Kidney (tissue), 14 donors: Measurements from ENCODE around the gene CTCFL. TPM values are rescaled to one million over a fixed set of nuclear protein-coding genes. Genes with fewer than 3 reads are reported as not detected.

ENCODE experiments used
- DNase-seq, 5 donors: peaks; one replicate each; pipeline ENCODE4 v3.0.0-alpha.2; 2013 to 2020
- FAIRE-seq: peaks from 2 replicates; lab custom pipeline; 2012; peaks lifted over from hg19 to GRCh38; lab: Jason Lieb, UNC
- H3K27ac ChIP-seq, 2 donors: one replicate each; pipeline ENCODE4 v1.7.0; 2013; ENCODE audit warnings: low read depth in 2 of 2, low read length in 2 of 2, inconsistent platforms in 1 of 2
- H3K27me3 ChIP-seq: one replicate; pipeline ENCODE4 v1.7.1; 2013; ENCODE audit warnings: low read length, inconsistent platforms; ENCODE audit not compliant: control insufficient read depth, insufficient read depth
- H3K36me3 ChIP-seq, 3 donors: one replicate each; pipeline versions ENCODE4 v1.7.0 to v1.7.1; 2013; ENCODE audit warnings: low read length in 3 of 3, control low read depth in 1 of 3, inconsistent platforms in 1 of 3; ENCODE audit not compliant: insufficient read depth in 3 of 3, control insufficient read depth in 2 of 3
- H3K4me1 ChIP-seq, 3 donors: one replicate each; pipeline versions ENCODE4 v1.7.0 to v1.7.1; 2013; ENCODE audit warnings: low read length in 3 of 3, inconsistent platforms in 1 of 3, low read depth in 1 of 3; ENCODE audit not compliant: control insufficient read depth in 2 of 3, insufficient read depth in 2 of 3
- H3K4me3 ChIP-seq, 3 donors: one replicate each; pipeline versions ENCODE4 v1.7.0 to v1.8.1; 2013; ENCODE audit warnings: low read length in 3 of 3, control low read depth in 1 of 3, inconsistent platforms in 1 of 3
- H3K9ac ChIP-seq, 3 donors: one replicate each; pipeline versions ENCODE4 v1.7.0 to v1.7.1; 2013; ENCODE audit warnings: low read length in 3 of 3, control low read depth in 1 of 3, inconsistent platforms in 1 of 3
- H3K9me3 ChIP-seq, 3 donors: one replicate each; pipeline versions ENCODE4 v1.7.0 to v1.7.1; 2013; ENCODE audit warnings: low read length in 3 of 3, control low read depth in 1 of 3, inconsistent platforms in 1 of 3; ENCODE audit not compliant: control insufficient read depth in 2 of 3, insufficient read depth in 1 of 3
- intact Hi-C: fragments of 100-400 bp; cut with DNase I; formaldehyde crosslinking; loops from one replicate; pipeline ENCODE4 v1.11.1; 2022
- polyA plus RNA-seq: library from polyadenylated mRNA; stranded (reverse); fragments of 350-450 nt; fragmentation: Illumina TruSeq; extraction: RNeasy Lipid Tissue Mini Kit (QIAGEN cat#74804); gene quantifications from one replicate; pipeline ENCODE4 v1.2.3, GENCODE V29; 2014; ENCODE audit warnings: low read depth, low replicate concordance; ENCODE audit not compliant: insufficient read depth
- total RNA-seq: library from RNA; stranded (reverse); fragmentation: NEBNext Ultra II Directional; extraction: Animal tissue kit (Norgen Biotek cat#: 25700); gene quantifications from one replicate; pipeline ENCODE4 v1.2.1, GENCODE V29; 2021
- TF ChIP-seq, protein P1 (sequence below): IDR thresholded peaks from 3 replicates; pipeline ENCODE4 v1.5.1; 2012; ENCODE audit warnings: mild to moderate bottlenecking, moderate library complexity, borderline replicate concordance; ENCODE audit not compliant: insufficient read depth; ENCODE audit errors: extremely low read depth
- donor health status: control.
- donor health status: control.
- donor health status: control.
- donor health status: control.
- donor health status: control.
- donor health status: DM: yes; HTN: yes; CAD: no.
- donor health status: Normal renal cell carcinoma (clear cell type).

CTCFL gene
- total and polyA plus RNA-seq, 2 donors from 2014 or later = not detected

DNA sequence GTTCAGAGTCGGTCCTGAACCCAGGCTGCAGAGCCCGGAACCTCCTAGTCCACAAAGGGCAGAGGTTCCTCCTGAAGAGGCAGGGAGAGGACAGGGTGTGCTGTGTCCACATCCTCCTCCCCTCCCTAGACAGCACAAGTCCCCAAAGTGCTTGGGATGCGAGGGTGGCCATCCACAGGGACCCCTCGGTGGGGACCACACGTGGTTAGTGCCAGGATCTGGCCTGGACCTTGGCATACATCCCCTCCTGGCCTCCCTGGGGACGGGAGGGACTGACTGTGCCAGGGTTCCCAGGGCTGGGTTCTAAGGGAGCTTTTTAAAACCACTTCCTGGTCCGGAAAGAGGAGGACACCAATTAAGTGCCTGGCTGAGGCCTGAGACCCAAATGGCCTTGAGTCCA is 63.2 kb downstream of the CTCFL start:
- intact Hi-C loops = no loop called here
- no peak for DNase-seq
- TF ChIP-seq, protein P1, sequence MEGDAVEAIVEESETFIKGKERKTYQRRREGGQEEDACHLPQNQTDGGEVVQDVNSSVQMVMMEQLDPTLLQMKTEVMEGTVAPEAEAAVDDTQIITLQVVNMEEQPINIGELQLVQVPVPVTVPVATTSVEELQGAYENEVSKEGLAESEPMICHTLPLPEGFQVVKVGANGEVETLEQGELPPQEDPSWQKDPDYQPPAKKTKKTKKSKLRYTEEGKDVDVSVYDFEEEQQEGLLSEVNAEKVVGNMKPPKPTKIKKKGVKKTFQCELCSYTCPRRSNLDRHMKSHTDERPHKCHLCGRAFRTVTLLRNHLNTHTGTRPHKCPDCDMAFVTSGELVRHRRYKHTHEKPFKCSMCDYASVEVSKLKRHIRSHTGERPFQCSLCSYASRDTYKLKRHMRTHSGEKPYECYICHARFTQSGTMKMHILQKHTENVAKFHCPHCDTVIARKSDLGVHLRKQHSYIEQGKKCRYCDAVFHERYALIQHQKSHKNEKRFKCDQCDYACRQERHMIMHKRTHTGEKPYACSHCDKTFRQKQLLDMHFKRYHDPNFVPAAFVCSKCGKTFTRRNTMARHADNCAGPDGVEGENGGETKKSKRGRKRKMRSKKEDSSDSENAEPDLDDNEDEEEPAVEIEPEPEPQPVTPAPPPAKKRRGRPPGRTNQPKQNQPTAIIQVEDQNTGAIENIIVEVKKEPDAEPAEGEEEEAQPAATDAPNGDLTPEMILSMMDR = no peak

GRCh38 chr20:57460781-57461465 is 64.0 kb downstream of the CTCFL start:
- intact Hi-C loops = no loop called here
- Histone ChIP-seq H3K27me3 (no peaks in the 10 kb centered on the region), H3K27ac (no peak overlapping the region), H3K4me1 (no peaks in the 10 kb centered on the region), H3K9ac (no peak overlapping the region), H3K4me3 (no peak overlapping the region), H3K36me3 (no peaks in the 10 kb centered on the region), H3K9me3 (no peaks in the 10 kb centered on the region)
- no peak for DNase-seq
- FAIRE-seq = no peak
- TF ChIP-seq, protein P1 = no peak

More for the DNA sequence above, 63.2 kb downstream of the CTCFL start:
- no peaks in the 10 kb centered on the region for H3K36me3 ChIP-seq
- no peaks in the 10 kb centered on the region for H3K4me1 ChIP-seq
- H3K9me3 ChIP-seq = no peaks in the 10 kb centered on the region
- H3K27ac ChIP-seq = no peak overlapping the region
- no peak for FAIRE-seq
- no peak overlapping the region for H3K9ac ChIP-seq
- no peaks in the 10 kb centered on the region for H3K27me3 ChIP-seq
- H3K4me3 ChIP-seq = no peak overlapping the region

- DNase-seq = no peak
- Histone ChIP-seq H3K4me1 (no peaks in the 10 kb centered on the region), H3K9ac (no peak overlapping the region), H3K36me3 (no peaks in the 10 kb centered on the region), H3K27ac (no peak overlapping the region), H3K4me3 (no peak overlapping the region), H3K9me3 (no peaks in the 10 kb centered on the region), H3K27me3 (no peaks in the 10 kb centered on the region)
- intact Hi-C loops = no loop called here
- TF ChIP-seq, protein P1 = no peak
- FAIRE-seq = no peak
Measured at GRCh38 chr20:57459897-57460296, 65.0 kb downstream of the CTCFL start.
